Suppressor macrophage treated with lipopolysaccharide for 4 hours (primary cell): ENCODE data around the gene USP31.
"Not testable (repeated sequence)": the region's sequence is repeated elsewhere in the genome, so short reads cannot be mapped to it uniquely, and the experiment has no call there.

Experiments
- DNase-seq: peaks from one replicate; pipeline ENCODE4 v3.0.0-alpha.2; 2020

Gene USP31

DNA sequence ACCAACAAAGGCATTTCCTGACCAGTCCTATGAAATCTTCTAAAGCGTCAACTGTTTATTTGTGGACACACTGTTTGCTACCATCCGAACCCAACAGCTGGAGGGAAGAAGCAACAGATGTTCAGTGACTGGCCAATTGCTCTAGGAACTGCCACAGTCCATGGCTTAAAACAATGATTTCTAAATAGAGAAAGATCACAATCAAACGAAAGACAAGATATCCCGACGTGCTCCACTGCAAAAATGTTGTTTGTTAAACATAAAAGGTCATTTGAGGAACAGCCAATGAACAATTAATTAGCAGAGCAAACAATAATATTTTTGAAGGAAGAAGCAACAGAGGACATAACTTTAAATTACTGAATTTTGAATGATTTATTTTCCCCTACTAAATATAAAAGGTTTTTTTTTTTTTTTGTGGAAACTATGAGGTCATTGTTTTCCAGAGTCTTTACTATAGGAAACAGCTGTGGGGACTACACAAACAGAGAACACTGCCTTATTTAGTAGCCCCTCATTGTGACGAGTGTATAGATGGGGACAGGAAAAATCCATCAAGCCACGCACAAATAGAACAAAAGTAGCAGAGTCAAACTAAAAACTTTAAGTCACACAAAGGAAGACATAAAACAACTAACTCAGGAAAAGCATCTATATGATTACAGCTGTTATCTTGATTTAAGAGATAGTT, 17.2 kb downstream of the USP31 start:
- DNase-seq: no peak

DNA sequence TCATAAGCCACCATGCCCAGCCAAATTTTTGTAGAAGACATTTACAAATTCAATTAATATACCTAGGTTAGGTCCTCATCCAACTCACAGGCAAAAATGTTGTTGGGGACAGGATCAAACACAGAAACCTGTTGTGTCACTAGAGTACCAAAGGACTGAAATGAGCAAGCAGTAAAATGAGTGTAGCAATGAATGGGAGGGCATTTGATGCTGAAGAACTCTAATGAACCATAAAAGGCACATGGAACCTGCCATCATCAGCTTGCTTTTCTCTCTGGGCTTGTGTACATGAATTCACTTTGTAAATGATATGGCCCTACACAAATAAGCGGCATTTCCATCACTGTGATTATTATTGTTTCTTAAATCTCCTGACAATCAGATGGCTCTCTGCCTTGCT, 17.8 kb downstream of the USP31 start:
- DNase-seq: no peak

DNA sequence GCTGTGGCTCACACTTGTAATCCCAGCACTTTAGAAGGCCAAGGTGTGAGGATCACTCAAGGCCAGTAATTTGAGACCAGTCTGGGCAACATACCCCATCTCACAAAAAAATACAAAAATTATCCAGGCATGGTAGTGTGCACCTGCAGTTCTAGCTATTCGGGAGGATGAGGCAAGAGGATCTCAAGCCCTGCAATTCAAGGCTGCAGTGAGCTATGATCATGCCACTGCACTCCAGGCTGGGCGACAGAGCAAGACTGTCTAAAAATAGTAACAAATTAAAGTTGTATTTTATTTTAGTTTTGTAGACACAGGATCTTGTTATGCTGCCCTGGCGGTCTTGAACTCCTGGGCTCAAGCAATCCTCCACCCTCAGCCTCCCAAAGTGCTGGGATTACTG, 18.2 kb downstream of the USP31 start:
- no peak for DNase-seq

DNA sequence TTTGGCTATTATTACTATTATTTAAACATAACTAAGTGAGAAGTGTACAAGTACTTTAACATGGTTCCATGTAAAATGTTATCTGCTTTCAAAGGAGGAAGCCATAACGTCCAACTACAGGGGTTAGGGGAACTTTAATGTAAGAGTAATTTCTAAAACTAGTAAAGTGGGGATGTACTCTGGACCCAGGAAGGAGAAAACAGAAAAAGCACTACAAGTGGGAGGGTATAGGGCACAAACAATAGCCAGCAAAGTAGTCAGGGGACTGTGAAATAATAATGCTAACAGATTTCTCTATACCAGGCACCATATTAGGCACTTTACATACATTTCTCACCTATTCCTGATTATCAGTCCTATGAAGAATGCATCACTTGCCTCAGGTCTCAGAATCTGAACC, 19.6 kb downstream of the USP31 start:
- DNase-seq: no peak

DNA sequence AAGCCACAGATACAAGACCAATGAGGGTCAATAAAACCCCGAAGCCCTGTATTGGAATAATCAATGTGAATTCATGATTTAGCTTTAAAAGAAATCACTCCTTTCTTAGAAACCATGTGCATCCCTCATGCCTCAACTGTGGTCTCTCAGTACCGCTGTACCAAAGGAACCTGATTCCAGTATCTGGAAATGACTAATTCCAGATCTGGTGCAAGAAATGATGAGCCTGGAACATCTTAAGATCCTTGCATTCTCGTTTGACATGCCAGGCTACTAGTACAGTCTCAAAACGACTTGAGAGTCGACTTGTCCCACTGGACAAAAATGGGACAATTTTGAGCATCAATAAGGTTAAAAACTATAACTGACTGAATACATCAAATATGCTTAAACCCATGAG, 21.2 kb downstream of the USP31 start:
- DNase-seq: no peak

DNA sequence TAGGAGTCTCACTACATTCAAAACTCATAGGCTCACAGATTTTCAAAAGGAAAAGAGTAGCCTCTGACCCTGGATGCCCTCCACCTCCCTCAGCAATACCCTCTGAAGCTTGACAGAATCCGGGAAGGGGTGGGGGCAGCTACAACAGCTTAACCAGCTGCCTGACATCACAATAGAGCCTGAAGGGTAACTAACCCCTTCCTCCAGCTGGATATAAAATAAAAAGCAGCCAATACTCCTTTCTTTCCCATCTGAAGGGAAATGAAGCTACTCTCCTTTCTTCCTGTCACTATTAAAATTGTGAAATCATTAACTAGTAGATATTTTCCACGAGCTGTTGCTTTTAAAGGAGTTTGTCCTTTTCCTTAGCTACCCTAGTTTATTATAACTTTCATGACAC, 24.0 kb downstream of the USP31 start:
- no peak for DNase-seq

DNA sequence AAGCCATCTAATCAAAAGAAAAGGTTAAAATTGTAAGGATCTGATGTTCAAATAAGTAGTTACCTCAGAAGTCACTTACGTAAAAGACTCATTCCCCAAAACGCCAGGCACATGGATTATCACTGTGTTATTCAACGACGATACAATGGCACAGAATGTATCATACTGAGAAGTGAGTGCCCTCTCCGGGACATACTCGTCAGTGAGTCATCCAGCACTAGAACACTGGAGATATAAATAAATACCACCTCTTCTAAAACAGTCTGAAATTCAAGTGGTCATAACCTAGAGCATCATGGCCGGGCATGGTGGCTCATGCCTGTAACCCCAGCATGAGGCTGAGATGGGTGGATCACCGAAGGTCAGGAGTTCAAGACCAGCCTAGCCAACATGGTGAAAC, 24.9 kb downstream of the USP31 start:
- peak; percentile 15 for DNase-seq

DNA sequence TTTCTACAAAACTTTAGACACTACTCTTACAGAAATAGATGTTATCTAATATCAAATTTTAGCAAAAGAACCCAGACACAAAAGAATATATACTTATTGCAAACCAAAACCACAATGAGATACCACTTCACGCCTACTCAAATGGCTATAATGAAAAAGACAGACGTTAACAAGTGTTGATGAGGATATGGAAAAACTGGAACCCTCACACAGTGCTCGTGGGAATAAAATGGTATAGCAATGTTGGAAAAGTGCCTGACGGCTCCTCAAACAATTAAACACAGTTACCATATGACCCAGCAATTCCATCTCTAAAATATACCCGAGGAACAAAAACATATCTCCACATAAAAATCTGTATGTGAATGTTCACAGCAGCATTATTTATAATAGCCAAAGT, 27.1 kb downstream of the USP31 start:
- DNase-seq: no peak

DNA sequence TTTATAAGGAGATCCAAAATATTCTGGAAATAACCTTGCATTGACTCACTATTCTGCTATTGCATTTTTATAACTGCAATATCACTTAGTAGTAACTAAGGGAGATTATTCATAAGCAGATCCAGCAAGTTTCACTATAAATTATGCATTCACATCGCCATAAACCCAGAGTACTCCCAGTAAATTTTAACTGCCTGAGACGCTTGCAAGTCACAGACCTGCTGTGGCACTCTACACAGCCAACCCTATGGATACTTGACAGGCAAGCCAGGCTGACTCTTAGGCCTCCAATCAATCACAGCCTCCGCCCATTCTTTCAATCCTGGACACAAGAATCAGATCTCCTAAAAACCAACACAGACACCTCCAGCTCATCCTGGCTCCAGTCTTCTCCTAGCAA, 28.2 kb downstream of the USP31 start:
- DNase-seq: no peak

DNA sequence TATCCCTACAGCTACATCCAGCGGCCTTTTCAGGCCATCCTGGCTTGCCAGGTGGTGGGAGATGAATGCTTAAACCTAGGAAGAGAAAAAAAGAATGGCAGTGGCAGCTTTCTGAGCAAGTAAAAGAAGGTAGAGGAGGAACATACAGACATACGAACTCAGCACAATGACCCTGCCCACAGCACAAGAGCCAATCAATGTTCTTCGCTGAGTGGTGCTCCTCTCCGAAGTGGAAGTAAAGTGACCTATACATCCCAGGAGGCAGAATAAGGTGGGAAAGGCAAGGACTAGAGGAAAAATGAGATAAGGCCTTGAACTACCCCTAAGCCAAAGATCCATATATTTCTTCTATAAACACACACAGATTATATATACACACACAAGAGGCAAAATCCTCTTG, 28.7 kb downstream of the USP31 start:
- no peak for DNase-seq

DNA sequence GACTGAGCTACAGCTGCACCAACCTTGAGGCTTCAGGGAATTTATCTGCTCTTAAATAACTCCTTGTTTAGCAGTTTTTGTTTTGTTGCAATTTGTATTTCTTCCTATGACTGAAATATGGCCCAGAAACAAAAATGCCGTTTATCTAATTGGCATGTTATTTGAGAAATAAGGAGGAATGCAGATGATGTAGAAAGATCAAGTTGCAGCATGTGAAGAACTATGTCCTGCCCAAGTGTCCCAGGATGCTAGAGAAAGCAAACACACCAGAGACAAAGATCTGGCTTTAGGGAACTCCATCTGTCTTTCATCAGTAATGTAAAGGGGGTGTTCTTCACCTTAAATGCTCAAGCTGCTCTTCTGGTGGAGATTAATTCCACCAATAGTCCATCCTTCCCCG, 29.7 kb downstream of the USP31 start:
- no peak for DNase-seq

DNA sequence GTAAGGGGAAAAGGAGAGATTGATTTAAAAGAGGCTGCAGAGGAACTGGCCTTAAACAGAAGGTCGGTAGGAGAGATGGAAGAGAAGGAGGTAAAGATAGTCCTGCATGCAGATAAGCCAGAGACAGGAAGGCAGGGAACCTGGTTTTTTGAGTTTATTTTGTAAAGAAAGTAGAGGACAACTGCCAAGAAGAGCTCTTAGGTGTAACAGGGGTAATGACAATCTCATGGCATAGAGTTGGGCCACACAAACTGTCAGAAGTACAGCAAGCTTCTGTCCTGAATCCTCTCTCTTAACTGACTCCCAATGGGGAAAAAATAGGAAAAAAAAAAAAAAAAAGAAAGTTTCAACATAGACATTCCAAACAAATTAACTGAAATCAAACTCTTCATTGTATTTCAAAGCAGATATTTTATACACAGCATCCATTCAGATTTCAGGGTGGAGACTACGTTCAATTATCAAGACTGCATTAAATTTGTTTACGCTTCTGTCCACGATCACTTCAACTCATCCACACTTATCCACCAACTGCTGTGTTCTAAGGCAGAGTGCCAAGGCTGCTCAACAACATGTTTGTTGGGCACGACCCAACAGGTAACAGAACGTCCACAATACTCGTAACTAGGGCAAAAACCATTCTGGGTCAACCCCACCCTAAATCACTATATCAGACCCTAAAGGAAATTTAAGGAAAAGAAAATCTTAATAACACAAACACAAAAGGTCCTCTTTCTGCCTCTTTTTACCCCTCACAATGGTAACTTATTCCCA, 34.9 kb downstream of the USP31 start:
- no peak for DNase-seq

DNA sequence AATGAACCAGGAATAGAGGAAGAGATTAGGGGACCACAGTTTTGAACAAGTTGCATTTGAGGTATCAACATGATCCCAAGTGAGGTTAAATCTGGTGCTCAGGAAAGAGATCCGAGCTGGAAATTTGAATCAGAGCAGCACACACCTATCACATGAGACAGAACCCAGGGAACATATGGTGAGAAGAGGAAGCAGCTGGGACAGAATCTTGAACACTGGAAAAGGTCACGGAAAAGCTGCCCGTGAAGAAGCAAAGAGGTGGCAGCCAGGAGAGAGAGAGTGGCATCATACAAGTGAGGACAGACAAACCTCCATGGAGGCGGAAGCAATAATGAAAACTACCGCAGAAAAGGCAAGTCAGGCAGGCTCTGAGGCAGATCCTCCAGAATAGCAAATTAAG, 36.1 kb downstream of the USP31 start:
- no peak for DNase-seq

DNA sequence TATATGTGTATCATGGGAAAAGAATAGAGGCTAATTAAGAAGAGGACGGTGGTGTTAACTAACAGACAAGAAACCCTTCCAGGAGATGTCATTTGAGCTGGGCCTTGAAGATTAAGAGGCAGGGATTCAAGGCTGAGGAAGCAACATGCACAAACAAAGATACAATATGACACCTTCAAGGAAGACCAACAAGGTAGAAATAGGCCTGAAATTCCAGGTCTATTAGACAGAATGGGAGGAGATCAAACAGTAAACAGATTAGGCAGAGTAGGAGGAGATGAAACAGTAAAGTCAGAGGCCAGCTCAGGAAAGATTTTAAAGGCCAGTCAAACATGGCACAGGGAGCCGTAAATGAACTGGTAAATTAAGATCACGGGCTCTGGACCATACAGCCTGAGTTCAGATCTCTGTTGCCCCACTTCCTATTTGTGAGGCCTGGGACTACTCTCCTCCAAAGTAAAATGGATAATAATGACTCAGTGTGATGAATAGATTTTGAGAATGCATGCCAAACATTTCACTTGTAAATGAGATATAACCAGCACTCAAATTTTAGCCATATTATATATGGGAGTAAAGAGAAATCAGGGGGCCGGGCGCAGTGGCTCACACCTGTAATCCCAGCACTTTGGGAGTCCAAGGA, 38.9 kb downstream of the USP31 start:
- no peak for DNase-seq

DNA sequence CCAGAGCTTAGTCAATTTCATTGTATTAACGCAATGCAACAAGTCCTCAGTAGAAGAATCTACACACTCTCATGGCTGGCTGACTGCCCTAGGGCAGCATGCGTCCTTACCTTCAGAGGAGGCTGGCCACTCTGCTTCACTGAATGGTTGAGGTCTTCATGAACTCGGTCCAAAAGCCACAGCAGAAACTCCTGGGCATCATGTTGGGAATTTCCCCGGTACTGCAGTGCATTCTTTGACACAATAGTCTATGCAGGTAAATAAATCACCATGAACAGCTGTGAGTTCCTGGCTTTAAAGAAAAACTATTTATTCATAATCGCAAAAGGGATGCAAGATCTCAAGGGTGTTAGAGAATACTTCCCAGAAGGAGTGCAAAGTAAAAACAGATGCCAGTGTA, 41.3 kb downstream of the USP31 start:
- no peak for DNase-seq

DNA sequence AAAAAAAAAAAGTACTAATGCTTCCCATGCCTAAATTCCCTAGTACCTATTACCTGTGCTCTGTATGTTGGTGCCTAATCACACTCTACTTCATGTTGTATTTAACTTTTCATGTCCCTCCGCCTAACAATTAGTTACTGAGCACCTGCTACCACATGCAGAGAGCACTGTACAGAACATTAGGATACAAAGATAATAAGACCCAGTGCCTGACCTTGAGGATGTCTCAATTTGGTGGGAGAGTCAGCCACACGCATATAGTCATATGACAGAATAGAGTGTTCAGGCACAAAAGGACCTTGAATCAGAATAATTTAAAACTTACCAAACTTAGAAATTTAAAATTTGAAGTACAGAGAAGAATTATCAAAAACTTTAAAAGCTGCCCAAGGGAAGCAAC, 42.1 kb downstream of the USP31 start:
- no peak for DNase-seq

DNA sequence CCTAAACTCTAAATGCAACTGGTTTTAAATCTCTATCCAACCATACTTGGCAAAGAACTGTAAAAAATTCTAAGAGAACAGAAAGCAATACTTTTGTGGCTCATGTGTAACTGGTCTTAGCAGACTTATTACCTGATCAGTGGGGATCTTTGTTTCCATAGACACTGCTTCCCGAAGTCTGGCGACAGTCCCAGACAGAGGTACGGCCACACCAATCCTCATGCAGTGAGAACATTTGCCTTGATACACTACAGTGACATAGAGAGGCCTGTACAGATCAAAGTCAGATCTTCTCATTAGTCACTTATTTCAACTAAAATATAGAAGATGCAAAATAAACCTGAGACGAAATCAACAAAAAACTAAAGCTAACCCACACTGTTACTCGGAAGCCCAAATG, 43.9 kb downstream of the USP31 start:
- no peak for DNase-seq

DNA sequence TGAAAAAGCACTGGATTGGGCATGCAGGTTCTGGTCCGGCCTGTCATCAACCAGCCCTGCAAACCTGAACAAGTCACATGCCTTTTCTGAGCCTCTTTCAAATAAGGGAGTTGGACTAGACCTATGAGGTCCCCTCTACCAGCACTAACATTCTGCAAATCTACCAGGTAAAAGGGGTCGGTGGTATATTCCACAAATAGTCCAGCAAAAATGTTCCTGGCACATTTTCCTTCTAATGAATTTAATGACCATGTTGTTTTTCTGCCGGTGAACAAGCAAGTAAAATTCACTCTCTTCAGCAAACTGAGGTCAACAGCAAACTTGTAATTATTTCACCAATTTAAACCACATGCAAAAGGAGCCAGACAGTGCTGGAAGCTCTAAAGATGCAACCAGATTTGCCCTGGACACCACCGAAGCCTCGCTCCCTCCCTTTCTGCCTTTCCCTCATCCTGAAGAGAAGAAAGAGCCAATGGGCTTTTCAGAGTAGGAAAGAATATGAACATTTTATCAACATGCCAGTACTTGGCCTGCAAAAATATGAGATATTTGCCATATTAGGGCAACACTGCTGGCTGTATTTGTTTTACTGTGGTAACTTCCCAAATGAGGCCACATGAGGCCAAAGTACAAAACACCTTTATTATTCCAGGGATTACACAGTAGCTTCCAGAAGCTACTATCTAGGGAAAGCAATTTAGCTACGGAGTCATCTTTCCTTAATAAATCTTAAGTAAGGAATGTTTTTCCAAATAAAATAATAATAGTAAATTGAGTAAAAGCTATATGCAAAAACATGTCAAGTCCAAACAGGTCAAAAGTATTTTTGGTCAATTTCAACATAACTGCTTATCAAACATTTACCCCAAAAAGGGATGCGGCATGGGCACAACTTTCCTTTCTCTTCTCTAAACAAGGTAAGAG, 45.0 kb downstream of the USP31 start:
- no peak for DNase-seq

DNA sequence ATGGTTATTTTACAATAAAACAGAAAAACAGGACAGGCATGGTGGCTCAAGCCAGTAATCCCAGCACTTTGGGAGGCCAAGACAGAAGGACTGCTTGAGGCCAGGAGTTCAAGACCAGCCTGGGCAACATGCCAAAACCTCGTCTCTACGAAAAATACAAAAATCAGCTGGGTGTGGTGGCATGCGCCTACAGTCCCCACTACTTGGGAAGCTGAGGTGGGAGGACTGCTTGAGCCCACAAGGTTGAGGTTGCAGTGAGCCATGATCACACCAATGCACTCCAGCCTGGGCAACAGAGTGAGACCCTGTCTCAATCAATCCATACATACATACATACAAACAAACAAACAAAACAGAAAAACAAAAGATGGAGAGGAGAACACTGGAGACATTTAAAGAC, 45.6 kb downstream of the USP31 start:
- no peak for DNase-seq

DNA sequence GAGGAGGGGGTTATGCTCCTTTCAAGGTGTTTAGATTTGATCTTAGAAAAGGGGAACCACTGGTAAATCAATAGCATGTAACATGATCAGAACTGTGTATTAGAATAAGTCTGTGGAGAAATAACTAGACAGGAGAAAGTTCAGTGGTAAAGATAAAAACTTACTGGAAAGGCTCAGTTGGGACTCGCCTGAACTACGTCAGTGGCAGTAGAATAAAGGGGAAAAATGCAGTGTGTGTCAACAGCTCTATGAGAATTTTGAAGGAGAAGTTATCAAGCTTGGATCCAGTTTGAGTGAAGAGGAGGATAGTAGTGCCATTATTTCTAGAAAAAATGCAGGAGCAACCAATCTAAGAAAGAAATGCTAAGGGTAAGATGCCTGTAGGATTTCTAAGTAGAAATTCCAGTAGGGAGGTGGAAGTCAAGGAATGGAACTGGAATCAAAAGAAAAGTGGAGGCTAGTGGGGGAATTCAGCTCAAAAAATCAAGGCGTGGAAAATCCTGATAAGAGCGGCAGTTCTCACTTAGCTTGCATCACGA, 48.2 kb downstream of the USP31 start:
- no peak for DNase-seq

DNA sequence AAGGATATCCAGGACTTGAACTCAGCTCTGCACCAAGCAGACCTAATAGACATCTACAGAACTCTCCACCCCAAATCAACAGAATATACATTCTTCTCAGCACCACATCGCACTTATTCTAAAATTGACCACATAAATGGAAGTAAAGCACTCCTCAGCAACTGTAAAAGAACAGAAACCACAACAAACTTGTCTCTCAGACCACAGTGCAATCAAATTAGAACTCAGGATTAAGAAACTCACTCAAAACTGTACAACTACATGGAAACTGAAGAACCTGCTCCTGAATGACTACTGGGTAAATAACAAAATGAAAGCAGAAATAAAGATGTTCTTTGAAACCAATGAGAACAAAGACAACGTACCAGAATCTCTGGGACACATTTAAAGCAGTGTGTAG, 52.8 kb downstream of the USP31 start:
- not testable (repeated sequence) for DNase-seq

DNA sequence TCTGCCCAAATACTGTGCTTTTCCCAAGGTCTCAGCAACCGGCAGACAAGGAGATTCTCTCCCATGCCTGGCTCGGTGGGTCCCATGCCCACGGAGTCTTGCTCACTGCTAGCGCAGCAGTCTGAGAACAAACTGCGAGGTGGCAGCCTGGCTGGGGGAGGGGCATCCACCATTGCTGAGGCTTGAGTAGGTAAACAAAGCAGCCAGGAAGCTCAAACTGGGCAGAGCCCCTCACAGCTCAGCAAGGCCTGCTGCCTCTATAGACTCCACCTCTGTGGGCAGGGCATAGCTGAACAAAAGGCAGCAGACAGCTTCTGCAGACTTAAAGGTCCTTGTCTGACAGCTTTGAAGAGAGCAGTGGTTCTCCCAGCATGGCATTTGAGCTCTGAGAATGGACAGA, 55.1 kb downstream of the USP31 start:
- not testable (repeated sequence) for DNase-seq

DNA sequence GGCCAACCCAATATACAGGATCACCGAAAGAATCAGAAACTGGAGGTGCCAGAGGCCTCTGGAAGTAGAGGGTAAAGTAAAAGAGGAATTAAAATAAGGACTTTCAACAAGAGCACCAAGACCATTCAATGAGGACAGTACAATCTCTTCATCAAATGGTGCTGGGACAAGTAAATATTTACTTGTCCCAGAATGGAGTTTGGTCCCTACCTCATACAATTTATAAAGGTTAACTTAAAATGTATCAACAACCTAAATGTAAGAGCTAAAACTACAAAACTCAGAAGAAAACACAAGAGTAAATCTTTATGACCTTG, 56.5 kb downstream of the USP31 start:
- DNase-seq: no peak
